GM19467 (cell line): ENCODE data around the gene RASEF.
"Not testable (repeated sequence)": the region's sequence is repeated elsewhere in the genome, so short reads cannot be mapped to it uniquely, and the experiment has no call there.

Experiments
- ATAC-seq: cut with Tn5 transposase; IDR thresholded peaks from one replicate; pipeline ENCODE4 v1.9.1; 2021; ENCODE audit warnings: mild to moderate bottlenecking, moderate library complexity; ENCODE audit not compliant: unreplicated experiment

Gene RASEF

GRCh38 chr9:83062651-83063527 is at the start of gene RASEF:
RASEF (minus strand) TSS chr9:83063142; CDS start chr9:83062867, 275 bp downstream.
- ATAC-seq, result no peak

- ATAC-seq, result no peak
Observed at GRCh38 chr9:83111169-83111568, 48.2 kb upstream of the RASEF start.

GRCh38 chr9:83109296-83109695 is 46.4 kb upstream of the RASEF start:
- ATAC-seq, result no peak

- ATAC-seq, result no peak
Observed at GRCh38 chr9:83108208-83108607, 45.3 kb upstream of the RASEF start.

- ATAC-seq, result no peak
Observed at GRCh38 chr9:83106772-83107171, 43.8 kb upstream of the RASEF start.

GRCh38 chr9:83106263-83106662 is 43.3 kb upstream of the RASEF start:
- ATAC-seq, result no peak

GRCh38 chr9:83097633-83098032 is 34.7 kb upstream of the RASEF start:
- no peak for ATAC-seq

- not testable (repeated sequence) for ATAC-seq
Observed at GRCh38 chr9:83093311-83093710, 30.4 kb upstream of the RASEF start.

- ATAC-seq, result no peak
Observed at GRCh38 chr9:83081846-83082245, 18.9 kb upstream of the RASEF start.

- no peak for ATAC-seq
Observed at GRCh38 chr9:83081010-83081409, 18.1 kb upstream of the RASEF start.

- ATAC-seq, result not testable (repeated sequence)
Observed at GRCh38 chr9:83075932-83076331, 13.0 kb upstream of the RASEF start.

- ATAC-seq, result not testable (repeated sequence)
Observed at GRCh38 chr9:83072498-83072897, 9.6 kb upstream of the RASEF start.

GRCh38 chr9:83071626-83072025 is 8.7 kb upstream of the RASEF start:
- no peak for ATAC-seq

GRCh38 chr9:83070261-83070660 is 7.3 kb upstream of the RASEF start:
- no peak for ATAC-seq

- ATAC-seq, result no peak
Observed at GRCh38 chr9:83069651-83070050, 6.7 kb upstream of the RASEF start.

GRCh38 chr9:83068414-83068813 is 5.5 kb upstream of the RASEF start:
- ATAC-seq, result no peak

GRCh38 chr9:83067579-83067978 is 4.6 kb upstream of the RASEF start:
- no peak for ATAC-seq

- ATAC-seq, result no peak
Observed at GRCh38 chr9:83066771-83067170, 3.8 kb upstream of the RASEF start.

- ATAC-seq, result no peak
Observed at GRCh38 chr9:83065233-83065632, 2.3 kb upstream of the RASEF start.

- no peak for ATAC-seq
Observed at GRCh38 chr9:83061990-83062650, 822 bp downstream of the RASEF start.

- no peak for ATAC-seq
Observed at GRCh38 chr9:83061036-83061435, 1.9 kb downstream of the RASEF start.

- no peak for ATAC-seq
Observed at GRCh38 chr9:83060556-83060955, 2.4 kb downstream of the RASEF start.
